ENCODE results near the gene BRIP1.
"Not testable (repeated sequence)": the region's sequence is repeated elsewhere in the genome, so short reads cannot be mapped to it uniquely, and the experiment has no call there.

The BRIP1 gene

DNA sequence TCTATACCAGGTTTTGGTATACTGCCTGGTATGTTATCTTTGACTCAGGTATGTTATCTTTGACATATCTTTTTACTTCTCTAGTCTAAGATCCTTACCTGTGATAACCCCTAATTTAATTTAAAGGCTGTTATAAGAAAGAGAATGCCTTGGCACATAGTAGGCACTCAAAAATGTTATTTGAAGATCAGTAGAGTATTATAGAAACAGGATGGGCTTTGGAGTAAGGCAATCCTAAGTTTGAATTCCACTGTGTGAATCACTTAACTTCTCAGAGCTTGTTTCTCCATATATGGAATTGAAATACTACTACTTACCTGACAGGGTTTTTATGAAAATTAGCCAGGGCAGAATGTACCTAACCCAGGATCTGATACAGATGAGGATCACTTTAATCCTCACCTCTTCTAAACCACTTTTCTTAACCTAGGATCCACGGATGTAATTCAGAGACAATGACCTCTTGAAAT, 1.2 kb downstream of the BRIP1 start:
- DNase-seq: no peak

DNA sequence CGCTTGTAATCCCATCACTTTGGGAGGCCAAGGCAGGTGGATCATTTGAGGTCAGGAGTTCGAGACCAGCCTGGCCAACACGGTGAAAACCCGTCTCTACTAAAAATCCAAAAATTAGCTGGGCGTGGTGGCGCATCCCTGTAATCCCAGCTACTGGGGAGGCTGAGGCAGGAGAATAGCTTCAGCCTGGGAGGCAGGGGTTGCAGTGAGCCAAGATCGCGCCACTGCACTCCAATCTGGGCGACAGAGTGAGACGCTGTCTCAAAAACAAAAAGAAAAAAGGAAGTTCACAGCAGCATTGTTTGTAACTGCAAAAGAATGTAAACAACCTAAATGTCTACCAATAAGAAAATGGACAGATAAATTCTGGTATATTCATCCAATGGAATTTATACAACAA, 2.9 kb downstream of the BRIP1 start:
- DNase-seq: not testable (repeated sequence)

DNA sequence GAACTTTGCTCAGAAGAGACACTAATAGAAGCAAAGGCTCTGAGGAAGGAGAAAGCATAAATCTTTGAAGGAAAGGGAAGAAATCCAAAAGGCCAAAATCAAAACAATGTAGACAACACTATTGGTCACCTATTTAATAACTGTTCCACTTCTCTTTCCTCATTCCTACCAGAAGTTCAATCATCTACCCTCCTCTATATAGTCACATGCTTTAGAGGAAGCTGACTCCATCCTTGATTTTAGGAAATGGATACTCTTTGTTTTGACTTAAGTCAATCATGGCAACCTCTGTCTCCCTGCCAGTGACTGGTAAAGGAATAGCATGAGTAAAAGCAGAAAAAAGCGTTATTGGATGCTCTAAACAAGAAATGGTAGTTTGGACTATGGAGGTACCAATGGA, 7.3 kb downstream of the BRIP1 start:
- DNase-seq: no peak

DNA sequence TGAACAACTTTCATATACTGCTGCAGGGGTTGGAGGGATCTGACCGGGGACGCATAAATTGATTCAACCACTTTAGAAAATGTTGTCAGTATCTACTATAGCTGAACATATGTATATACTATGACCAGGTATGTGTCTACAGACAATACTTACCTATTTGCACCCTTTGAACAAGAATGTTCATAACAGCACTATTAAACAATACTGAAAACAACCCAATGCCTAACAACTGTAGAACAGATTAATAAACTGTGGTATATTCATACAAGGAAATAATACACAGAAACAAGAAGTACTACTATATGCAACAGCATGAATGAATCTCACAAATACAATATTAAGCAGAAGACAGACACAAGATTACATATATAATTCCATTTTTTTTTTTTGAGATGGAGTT, 10.5 kb downstream of the BRIP1 start:
- DNase-seq: no peak

DNA sequence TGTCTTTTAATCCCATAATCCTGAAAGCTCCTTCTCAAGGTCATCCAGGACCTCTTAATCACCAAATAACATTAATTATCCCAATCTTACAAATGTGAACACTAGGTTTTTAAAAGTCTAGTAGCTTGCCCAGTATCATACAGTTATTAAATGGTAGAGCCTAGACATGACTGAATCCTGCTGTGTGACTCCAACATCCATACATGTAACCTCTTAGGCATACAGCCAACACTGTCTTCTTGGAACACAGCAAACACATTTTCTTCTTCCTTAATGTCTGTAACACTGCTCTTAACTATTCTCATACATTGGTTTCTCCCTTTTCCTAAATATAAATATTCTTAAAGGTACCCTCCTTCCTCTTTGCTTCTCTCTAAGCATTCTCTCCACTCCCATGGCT, 13.7 kb downstream of the BRIP1 start:
- no peak for DNase-seq

DNA sequence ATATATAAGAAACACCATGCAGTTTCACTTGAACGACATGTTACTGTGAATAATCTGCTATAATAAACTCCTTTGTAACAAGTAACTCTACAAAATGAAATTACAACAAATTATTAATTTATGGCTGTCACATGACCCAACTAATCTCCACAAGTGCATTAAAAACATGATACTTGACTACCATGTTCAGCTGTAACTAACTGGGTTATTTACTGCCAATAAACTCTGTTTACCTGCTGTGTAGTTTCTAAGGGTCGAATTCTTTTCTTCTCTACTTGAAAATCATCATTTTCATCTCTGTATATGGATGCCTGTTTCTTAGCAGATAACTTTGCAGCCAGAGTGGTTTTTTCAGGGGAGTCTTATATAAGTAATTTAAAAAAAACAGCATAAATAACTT, 14.4 kb downstream of the BRIP1 start:
- no peak for DNase-seq

DNA sequence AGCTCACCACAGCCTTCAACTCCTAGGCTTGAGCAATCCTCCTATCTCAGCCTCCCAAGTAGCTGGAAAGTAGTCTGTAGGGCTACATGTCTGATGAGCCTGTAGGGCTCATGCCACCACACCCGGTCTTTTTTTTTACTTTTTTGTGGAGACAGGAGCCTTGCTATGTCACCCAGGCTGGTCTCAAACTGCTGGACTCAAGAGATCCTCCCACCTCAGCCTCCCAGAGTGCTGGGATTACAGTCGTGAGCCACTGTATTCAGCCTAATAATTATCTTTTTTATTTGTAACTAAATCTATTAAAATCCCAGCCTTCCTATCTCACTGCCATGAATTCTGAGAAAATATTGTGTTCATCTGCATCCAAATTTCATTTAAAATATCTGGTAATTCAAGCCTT, 15.1 kb downstream of the BRIP1 start:
- no peak for DNase-seq

DNA sequence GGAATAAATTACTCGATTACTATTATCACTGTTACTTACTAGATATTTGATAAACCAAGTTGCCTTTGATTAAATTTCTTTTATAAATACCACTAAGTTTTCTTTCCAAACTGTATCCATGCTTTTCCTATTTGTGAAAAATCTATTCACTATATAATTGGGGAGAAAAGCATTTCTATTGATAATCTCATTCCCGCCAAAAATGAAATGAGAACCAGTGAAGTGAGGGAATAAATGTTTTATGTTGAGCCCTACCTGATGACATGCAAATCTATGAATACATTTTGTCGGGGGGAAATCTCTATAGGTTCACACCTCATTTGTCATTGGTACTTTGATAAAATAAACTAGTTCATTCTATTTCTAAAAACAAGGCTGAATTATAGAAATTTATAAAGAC, 15.7 kb downstream of the BRIP1 start:
- no peak for DNase-seq

DNA sequence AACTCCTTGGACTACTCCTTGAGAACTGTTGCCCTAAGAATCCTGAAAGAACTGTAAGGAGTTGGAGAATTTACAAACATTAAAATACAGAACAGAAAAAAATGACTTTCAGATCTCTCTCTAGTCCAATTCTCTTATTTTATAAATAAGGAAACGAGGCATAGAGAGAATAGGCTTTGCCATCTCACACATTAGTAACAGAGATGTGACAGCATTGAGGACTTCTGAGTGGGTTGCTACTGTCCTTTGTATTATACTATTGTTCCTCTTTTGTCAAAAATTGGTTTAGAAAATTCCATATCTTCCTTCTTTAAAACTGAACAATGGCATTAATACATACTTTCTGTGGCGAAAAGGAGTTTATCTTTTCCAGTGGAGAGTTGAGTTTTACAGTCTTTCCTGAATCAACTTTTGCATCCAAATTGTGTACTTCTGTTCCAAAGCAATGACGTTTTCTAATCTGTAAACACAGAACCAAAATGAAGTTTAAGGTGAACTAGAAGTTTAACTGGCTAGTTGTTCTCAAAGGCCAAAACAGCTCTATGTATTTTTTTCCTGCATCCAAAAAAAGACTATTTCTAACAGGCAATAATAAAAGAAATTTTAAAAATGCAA, 16.5 kb downstream of the BRIP1 start:
- DNase-seq: no peak

DNA sequence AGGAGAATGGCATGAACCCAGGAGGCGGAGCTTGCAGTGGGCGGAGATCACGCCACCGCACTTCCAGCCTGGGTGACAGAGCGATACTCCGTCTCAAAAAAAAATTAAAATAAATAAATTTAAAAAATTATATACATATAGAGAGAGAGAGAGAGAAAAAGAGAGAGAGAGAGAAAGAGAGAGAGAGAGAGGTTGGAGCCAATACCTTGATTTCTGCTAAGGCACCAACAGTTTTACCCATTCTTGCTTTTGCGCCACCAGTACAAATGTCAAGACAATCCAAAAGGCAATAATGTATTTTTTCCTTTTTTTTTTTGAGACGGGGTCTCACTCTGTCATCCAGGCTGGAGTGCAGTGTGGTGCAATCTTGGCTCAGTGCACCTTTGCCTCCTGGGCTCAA, 17.2 kb downstream of the BRIP1 start:
- no peak for DNase-seq

DNA sequence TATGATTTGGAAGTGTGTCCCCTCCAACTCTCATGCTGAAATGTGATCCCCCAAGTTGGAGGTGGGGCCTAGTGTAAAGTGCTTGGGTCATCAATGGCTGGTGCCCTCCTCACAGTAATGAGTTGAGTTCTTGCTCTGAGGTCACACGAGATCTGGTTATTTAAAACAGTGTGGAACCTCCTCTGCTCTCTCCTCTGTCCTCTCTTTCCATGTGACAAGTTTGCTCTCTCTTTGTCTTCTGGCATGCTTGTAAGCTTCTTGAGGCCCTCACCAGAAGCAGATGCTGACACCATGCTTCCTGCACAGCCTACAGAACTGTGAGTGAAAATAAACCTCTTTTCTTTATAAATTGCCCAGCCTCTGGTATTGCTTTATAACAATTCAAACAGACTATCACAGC, 19.9 kb downstream of the BRIP1 start:
- no peak for DNase-seq

DNA sequence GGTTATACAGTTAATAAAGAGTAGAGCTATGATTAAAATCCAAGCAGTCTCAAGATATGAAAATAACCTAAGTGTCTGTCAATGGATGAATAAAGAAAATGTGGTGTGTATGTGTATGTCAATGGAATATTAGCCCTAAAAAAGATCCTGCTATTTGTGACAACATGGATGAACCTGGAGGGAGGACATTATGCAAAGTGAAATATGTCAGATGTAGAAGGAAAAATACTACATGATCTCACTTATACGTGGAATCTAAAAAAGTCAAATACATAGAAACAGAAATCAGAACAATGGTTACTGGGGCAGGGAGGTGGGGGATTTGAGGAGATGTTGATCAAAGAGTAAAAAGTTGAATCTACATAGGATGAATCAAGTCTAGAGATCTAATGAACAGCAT, 20.4 kb downstream of the BRIP1 start:
- DNase-seq: no peak

DNA sequence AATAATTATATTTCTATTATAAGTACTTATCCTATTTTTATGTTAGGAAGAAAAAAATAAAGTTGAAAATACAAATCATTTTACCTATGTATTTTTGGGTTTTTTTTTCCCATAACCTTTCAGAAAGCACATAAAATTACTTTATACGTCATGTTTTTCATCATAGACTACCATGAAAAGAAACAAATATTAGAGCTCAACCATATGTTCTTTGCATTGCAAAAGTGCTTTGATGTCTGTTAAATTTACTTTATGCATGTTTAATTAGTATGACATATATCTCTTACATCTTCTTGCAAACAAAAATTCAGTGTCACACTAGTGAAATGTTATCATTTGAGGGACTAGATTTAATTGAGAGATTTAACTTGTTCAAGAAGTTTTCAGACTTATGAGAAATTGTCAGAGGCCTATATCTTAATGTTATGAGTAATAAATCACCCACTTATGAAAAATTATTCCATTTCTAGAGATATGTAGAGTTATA, 24.0 kb downstream of the BRIP1 start:
- no peak for DNase-seq

DNA sequence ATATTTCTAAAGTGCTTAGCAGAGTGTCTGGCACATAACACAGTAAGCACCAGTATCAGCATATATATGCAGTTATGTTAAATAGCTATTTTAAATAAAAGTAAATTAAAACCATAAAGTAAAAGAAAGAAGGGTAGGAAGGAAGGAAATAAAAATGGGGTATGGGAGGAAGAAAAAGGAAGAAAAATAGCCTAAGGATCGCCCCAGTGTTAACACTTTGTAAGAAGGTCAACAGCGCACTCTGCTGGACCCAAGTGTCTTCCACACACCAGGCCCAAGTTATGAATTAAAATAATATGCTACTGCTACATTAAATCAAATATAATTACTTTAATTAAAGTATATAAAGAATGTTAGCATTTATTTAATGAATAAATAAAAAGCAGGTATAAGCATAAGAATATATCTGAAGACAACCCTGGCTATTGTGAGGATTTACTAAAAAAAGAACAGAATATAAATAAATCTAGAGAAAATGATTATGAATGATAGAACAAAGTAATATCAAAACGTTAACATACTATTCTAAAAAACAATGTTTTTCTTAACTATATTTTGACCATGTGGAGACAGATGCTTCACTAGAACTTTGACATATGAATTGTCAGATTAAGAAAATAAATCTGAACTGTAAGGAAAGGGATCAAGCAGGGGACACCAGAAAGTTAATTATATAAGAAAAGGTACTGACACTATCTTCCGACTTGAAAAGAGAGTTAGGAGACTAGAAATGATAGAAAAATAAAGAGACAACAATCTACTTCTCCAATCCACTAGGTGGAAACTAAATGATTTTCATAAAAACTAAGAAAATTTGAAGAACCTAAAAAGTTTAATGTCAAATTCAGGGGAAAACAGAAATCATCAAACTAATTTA, 25.9 kb downstream of the BRIP1 start:
- peak; percentile 44 for DNase-seq

DNA sequence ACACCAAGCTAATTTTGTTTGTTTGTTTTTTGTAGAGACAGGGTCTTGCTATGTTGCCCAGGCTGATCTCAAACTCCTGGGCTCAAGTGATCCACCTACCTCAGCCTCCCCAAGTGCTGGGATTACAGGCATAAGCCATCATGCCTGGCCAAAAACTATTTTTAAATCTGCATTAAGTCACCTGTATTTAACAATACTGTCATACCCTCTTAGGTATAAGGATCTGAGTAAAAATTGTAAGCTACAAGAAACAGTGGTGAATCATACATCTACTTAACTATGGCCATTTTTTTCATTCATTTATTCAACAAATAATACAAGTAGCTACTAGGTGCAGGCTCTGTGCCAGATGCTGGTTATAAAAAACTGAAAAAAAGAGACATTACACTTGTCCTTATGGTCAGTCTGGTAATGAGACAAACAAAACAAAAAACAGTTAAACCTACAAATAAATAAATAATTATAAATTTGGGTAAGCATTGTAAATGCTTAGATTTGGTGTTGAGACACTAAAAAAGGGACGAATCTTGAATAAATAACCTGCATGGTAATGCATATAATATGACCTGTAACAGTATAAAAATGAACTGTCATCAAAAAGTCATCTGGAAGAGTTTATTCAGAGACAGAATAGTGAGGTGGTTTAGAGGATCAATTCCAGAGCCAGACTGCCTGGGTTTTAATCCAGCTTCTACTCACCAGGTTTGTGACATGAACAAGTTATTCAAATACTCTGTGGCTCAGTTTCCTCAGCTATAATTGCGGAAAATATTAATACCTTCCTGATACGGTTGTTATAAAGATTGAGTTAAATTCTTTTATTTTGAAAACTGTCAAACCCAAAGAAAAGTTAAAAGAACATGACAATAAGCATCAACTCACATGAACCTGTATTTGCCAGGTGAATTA, 26.8 kb downstream of the BRIP1 start:
- DNase-seq: no peak

DNA sequence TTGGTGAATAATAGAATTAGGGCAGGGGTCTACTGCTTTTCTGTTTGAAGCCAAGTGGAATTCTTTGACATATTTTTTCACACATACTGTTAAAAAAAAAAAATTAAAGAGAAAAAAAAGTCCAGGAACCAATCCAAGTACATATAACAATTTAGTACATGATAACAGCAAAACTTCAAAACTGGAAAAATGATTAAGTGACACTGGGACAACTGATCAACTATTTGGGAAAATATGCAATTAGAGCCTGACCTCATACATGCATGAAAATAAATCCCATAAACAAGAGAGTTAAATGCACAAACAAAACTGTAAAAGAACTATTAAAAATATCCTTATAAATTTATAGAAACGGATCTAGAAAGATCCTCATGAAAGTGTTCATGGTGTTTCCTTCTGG, 27.7 kb downstream of the BRIP1 start:
- no peak for DNase-seq

DNA sequence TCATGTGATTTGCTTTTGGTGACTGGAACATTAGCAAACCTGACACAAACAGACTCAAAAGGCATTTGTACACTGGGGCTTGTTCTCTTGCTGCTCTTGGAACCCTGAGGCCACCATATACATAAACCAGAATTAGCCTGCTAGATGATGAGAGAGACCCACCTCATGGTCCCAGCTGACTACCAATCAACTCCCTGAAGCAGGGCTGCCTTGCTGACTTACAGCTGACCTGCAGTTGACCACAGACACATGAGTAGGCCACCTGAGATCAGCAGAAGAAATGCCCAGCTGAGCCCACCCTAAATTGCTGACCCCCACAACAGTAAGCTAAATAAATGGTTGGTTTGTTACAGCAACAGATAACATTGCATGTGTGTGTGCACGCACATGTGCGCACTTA, 28.7 kb downstream of the BRIP1 start:
- no peak for DNase-seq

DNA sequence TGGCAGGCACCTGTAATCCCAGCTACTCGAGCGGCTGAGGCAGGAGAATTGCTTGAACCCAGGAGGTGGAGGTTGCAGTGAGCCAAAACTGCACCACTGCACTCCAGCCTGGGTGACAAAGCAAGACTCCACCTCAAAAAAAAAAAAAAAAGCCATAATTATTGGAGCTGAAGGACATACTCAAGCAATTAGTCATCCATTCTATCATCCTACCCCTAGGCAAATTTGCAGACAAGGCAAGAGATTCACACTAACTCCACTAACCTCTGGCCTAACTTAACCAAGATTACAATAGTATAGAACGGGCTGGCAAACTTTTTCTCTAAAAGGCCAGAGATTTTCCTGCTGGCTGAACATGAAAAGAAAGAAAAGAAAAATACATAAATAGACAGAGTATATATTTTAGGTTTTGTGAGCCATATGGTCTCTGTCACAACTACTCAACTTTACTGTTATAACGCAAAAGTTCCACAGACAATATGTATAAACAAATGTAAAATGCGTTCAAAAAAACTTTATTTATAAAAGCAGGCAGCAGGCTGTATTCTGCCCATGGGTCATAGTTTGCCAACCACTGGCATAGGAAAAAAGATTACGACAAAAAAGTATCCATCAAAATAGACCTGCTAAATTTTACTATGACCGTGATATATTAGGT, 29.7 kb downstream of the BRIP1 start:
- no peak for DNase-seq

DNA sequence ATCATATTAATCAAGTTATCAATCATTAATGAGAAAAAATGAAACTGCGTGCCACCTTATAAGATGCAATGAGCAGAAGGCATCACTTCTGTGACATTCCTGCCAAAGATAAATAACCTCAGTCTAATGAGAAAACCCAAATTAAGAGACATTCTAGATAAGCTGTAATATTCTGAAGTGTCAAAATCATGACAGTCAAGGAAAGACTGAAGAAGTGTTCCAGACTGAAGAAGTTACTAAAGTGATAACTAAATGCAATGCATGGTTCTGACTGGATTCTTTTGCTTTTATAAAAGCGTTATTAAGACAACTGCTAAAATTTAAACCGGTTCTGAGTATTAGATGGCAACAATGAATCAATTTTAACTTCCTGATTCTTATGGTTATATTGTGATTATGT, 30.9 kb downstream of the BRIP1 start:
- DNase-seq: no peak

DNA sequence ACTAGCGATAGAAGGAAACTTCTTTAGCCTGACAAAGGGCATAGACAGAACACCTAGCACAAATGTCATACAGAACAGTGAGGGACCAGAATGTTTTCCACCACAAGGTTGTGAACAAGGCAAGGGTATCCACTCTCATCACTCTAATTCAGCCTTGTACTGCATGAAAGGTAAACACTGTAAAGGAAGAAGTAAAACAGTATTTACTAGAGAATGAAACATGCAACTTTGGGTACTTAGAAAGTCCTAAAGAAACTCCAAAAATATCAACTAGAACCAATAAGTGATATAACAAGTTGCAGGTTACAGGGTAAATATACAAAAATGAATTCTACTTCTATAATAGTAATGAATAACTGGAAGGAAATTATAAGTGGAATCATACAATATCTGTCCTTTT, 32.2 kb downstream of the BRIP1 start:
- DNase-seq: no peak

DNA sequence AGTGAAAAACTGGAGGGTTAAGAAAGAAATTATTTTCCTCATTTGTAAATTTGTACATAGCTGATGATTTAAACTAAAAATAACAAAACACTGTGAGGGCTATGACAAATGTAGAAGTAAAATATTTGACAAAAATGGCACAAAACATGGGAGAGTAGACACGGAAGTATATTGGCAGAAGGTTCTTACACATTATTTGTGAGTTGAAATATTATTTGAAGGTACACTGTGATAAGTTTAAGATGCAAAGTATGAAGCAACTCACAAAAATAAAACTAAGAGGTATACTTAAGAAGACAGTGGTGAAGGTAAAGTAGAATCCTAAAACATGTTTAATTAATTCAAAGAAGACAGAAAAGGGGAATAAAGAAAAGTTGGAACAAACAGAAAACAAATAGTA, 34.6 kb downstream of the BRIP1 start:
- DNase-seq: no peak

DNA sequence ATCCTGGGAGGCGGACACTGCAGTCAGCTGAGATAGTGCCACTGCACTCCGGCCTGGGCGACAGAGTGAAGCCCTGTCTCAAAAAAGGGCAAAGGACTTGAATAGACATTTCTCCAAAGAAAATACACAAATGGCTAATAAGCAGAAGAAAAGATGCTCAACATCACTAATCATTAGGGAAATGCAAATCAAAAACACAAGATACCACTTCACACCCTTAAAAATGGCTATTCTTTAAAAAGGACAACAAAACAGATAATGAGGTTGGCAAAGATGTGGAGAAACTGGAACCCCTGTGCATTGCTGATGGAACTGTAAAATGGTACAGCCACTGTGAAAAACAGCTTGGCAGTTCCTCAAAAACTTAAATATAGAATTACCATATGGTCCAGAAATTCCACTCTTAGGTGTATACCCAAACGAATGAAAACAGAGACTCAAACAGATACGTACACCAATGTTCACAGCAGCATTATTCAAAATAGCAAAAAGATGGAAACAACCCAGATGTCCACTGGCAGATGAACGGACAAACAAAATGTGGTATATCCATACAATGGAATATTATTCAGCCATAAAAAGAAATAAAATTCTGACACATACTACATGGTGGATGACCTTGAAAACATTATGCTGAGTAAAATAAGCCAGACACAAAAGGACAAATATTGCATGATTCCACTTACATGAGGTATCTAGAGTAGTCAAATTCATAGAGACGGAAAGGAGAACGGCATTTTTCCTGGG, 35.5 kb downstream of the BRIP1 start:
- DNase-seq: no peak
